Activated naive CD8-positive, alpha-beta T cell treated with anti-CD3 and anti-CD28 coated beads, Interleukin-2, amount 10 ng/mL, durations not matched to agents 7 days and 5 days (primary cell): Measurements from ENCODE around the gene MBD3L1. TPM values are rescaled to one million over a fixed set of nuclear protein-coding genes. Genes with fewer than 3 reads are reported as not detected.

Experiments
- ATAC-seq: fragments of 150-1000 bp; cut with Tn5 transposase; one replicate; pipeline ENCODE4 v1.10.0; 2021; ENCODE audit warnings: low read depth, moderate library complexity
- POLR2A ChIA-PET: fragments of 350-600 bp; sonication (Branson Sonifier 250); formaldehyde crosslinking; loops from one replicate; lab custom pipeline; 2021; ENCODE audit warnings: antibody characterized with exemption; lab: Charles Lee
- DNase-seq: peaks from one replicate; pipeline ENCODE4 v3.0.0; 2021
- H3K27ac Mint-ChIP-seq: one replicate; pipeline ENCODE4 v1.8.0; 2022; ENCODE audit warnings: mild to moderate bottlenecking, mixed read lengths
- H3K27me3 Mint-ChIP-seq: one replicate; pipeline ENCODE4 v1.8.0; 2022; ENCODE audit warnings: mild to moderate bottlenecking, moderate library complexity, mixed read lengths
- H3K36me3 Mint-ChIP-seq: one replicate; pipeline ENCODE4 v1.8.0; 2021; ENCODE audit warnings: mild to moderate bottlenecking, mixed read lengths
- H3K4me1 Mint-ChIP-seq: one replicate; pipeline ENCODE4 v1.8.0; 2021; ENCODE audit warnings: mixed read lengths
- H3K4me3 Mint-ChIP-seq: one replicate; pipeline ENCODE4 v1.8.0; 2022; ENCODE audit warnings: mild to moderate bottlenecking, moderate library complexity, mixed read lengths
- H3K9me3 Mint-ChIP-seq: one replicate; pipeline ENCODE4 v1.8.0; 2021; ENCODE audit warnings: mixed read lengths
- total RNA-seq, 2 experiments: library from RNA; stranded (reverse); gene quantifications; one replicate each; pipeline ENCODE4 v1.2.3, GENCODE V29; 2021

MBD3L1 gene
- total RNA-seq, 2 experiments from 2014 or later, result not detected

GRCh38 chr19:8835877-8836276 lies 3.7 kb downstream of the MBD3L1 start:
- Mint-ChIP-seq H3K36me3 (no peaks in the 10 kb centered on the region), H3K27ac (no peak overlapping the region), H3K27me3 (peaks cover 5% of the 10 kb centered on the region), H3K4me1 (peaks cover 18% of the 10 kb centered on the region), H3K9me3 (no peaks in the 10 kb centered on the region), H3K4me3 (no peak overlapping the region)
- POLR2A ChIA-PET, result no interaction called here
- DNase-seq (no peak), ATAC-seq (no peak)

- Mint-ChIP-seq H3K27me3 (peaks cover 2% of the 10 kb centered on the region), H3K27ac (no peak overlapping the region), H3K36me3 (no peaks in the 10 kb centered on the region), H3K4me3 (no peak overlapping the region), H3K9me3 (no peaks in the 10 kb centered on the region), H3K4me1 (no peaks in the 10 kb centered on the region)
- no peak for DNase-seq
- POLR2A ChIA-PET, result no interaction called here
- ATAC-seq, result no peak
Measured at GRCh38 chr19:8840708-8841107, 8.5 kb downstream of the MBD3L1 start.

GRCh38 chr19:8846819-8847218 lies 14.6 kb downstream of the MBD3L1 start:
- Mint-ChIP-seq H3K27ac (no peak overlapping the region), H3K36me3 (no peaks in the 10 kb centered on the region), H3K9me3 (peaks cover 6% of the 10 kb centered on the region), H3K4me1 (no peaks in the 10 kb centered on the region), H3K27me3 (no peaks in the 10 kb centered on the region), H3K4me3 (no peak overlapping the region)
- DNase-seq (no peak), ATAC-seq (no peak)
- POLR2A ChIA-PET, result no interaction called here

- DNase-seq (no peak), ATAC-seq (no peak)
- Mint-ChIP-seq H3K4me1 (no peaks in the 10 kb centered on the region), H3K36me3 (no peaks in the 10 kb centered on the region), H3K4me3 (no peak overlapping the region), H3K27me3 (no peaks in the 10 kb centered on the region), H3K27ac (no peak overlapping the region), H3K9me3 (peaks cover 9% of the 10 kb centered on the region)
- POLR2A ChIA-PET, result no interaction called here
Measured at GRCh38 chr19:8849232-8849631, 17.1 kb downstream of the MBD3L1 start.

- ATAC-seq (no peak), DNase-seq (no peak)
- H3K9me3 Mint-ChIP-seq, result peaks cover 9% of the 10 kb centered on the region
- no peaks in the 10 kb centered on the region for H3K36me3 Mint-ChIP-seq
- no peak overlapping the region for H3K4me3 Mint-ChIP-seq
- H3K27me3 Mint-ChIP-seq, result no peaks in the 10 kb centered on the region
- no peak overlapping the region for H3K27ac Mint-ChIP-seq
- H3K4me1 Mint-ChIP-seq, result no peaks in the 10 kb centered on the region
- POLR2A ChIA-PET, result no interaction called here
Measured at GRCh38 chr19:8850488-8850887, 18.3 kb downstream of the MBD3L1 start.

- no peaks in the 10 kb centered on the region for H3K4me1 Mint-ChIP-seq
- no peaks in the 10 kb centered on the region for H3K36me3 Mint-ChIP-seq
Measured at GRCh38 chr19:8858260-8858659, 26.1 kb downstream of the MBD3L1 start.

GRCh38 chr19:8866344-8866743 lies 34.2 kb downstream of the MBD3L1 start:
- POLR2A ChIA-PET, result no interaction called here
- H3K27me3 Mint-ChIP-seq, result no peaks in the 10 kb centered on the region
- H3K36me3 Mint-ChIP-seq, result no peaks in the 10 kb centered on the region
- DNase-seq, result no peak
- H3K4me1 Mint-ChIP-seq, result no peaks in the 10 kb centered on the region
- ATAC-seq, result no peak
- no peak overlapping the region for H3K4me3 Mint-ChIP-seq
- H3K27ac Mint-ChIP-seq, result no peak overlapping the region
- no peaks in the 10 kb centered on the region for H3K9me3 Mint-ChIP-seq

More at GRCh38 chr19:8858260-8858659, 26.1 kb downstream of the MBD3L1 start:
- Mint-ChIP-seq H3K27me3 (peaks cover 8% of the 10 kb centered on the region), H3K9me3 (peaks cover 5% of the 10 kb centered on the region), H3K27ac (no peak overlapping the region), H3K4me3 (no peak overlapping the region)
- POLR2A ChIA-PET, result no interaction called here
- DNase-seq (no peak), ATAC-seq (no peak)

- no peaks in the 10 kb centered on the region for H3K4me1 Mint-ChIP-seq
- peaks cover 18% of the 10 kb centered on the region for H3K9me3 Mint-ChIP-seq
- no peaks in the 10 kb centered on the region for H3K27me3 Mint-ChIP-seq
- H3K36me3 Mint-ChIP-seq, result peaks cover 2% of the 10 kb centered on the region
- ATAC-seq, result no peak
- POLR2A ChIA-PET, result no interaction called here
- DNase-seq, result no peak
- H3K27ac Mint-ChIP-seq, result no peak overlapping the region
- H3K4me3 Mint-ChIP-seq, result no peak overlapping the region
Measured at GRCh38 chr19:8877854-8878705, 45.9 kb downstream of the MBD3L1 start.

GRCh38 chr19:8880868-8881488 lies 48.8 kb downstream of the MBD3L1 start:
- H3K4me3 Mint-ChIP-seq, result no peak overlapping the region
- peaks cover 2% of the 10 kb centered on the region for H3K36me3 Mint-ChIP-seq
- H3K27me3 Mint-ChIP-seq, result no peaks in the 10 kb centered on the region
- DNase-seq (no peak), ATAC-seq (no peak)
- H3K4me1 Mint-ChIP-seq, result no peaks in the 10 kb centered on the region
- no peak overlapping the region for H3K27ac Mint-ChIP-seq
- POLR2A ChIA-PET, result no interaction called here
- H3K9me3 Mint-ChIP-seq, result peaks cover 18% of the 10 kb centered on the region

- H3K36me3 Mint-ChIP-seq, result peaks cover 2% of the 10 kb centered on the region
Measured at GRCh38 chr19:8881512-8881911, 49.3 kb downstream of the MBD3L1 start.

GRCh38 chr19:8884416-8884815 lies 52.2 kb downstream of the MBD3L1 start:
- H3K27ac Mint-ChIP-seq, result no peak overlapping the region
- H3K27me3 Mint-ChIP-seq, result no peaks in the 10 kb centered on the region
- no peak overlapping the region for H3K4me3 Mint-ChIP-seq
- peaks cover 5% of the 10 kb centered on the region for H3K9me3 Mint-ChIP-seq
- POLR2A ChIA-PET, result no interaction called here
- ATAC-seq (no peak), DNase-seq (no peak)
- H3K36me3 Mint-ChIP-seq, result no peaks in the 10 kb centered on the region
- no peaks in the 10 kb centered on the region for H3K4me1 Mint-ChIP-seq

More at GRCh38 chr19:8881512-8881911, 49.3 kb downstream of the MBD3L1 start:
- no peaks in the 10 kb centered on the region for H3K4me1 Mint-ChIP-seq
- no peaks in the 10 kb centered on the region for H3K27me3 Mint-ChIP-seq
- H3K4me3 Mint-ChIP-seq, result no peak overlapping the region
- DNase-seq (no peak), ATAC-seq (no peak)
- POLR2A ChIA-PET, result no interaction called here
- no peak overlapping the region for H3K27ac Mint-ChIP-seq
- peaks cover 18% of the 10 kb centered on the region for H3K9me3 Mint-ChIP-seq

- DNase-seq (no peak), ATAC-seq (no peak)
- no peaks in the 10 kb centered on the region for H3K9me3 Mint-ChIP-seq
- POLR2A ChIA-PET, result no interaction called here
- no peak overlapping the region for H3K4me3 Mint-ChIP-seq
- no peak overlapping the region for H3K27ac Mint-ChIP-seq
- no peaks in the 10 kb centered on the region for H3K27me3 Mint-ChIP-seq
- no peaks in the 10 kb centered on the region for H3K4me1 Mint-ChIP-seq
- H3K36me3 Mint-ChIP-seq, result no peaks in the 10 kb centered on the region
Measured at GRCh38 chr19:8887364-8887763, 55.2 kb downstream of the MBD3L1 start.

GRCh38 chr19:8890260-8890659 lies 58.1 kb downstream of the MBD3L1 start:
- no peak overlapping the region for H3K4me3 Mint-ChIP-seq
- no peak overlapping the region for H3K27ac Mint-ChIP-seq
- DNase-seq (no peak), ATAC-seq (no peak)
- POLR2A ChIA-PET, result no interaction called here
- H3K36me3 Mint-ChIP-seq, result no peaks in the 10 kb centered on the region
- no peaks in the 10 kb centered on the region for H3K9me3 Mint-ChIP-seq
- H3K27me3 Mint-ChIP-seq, result no peaks in the 10 kb centered on the region
- no peaks in the 10 kb centered on the region for H3K4me1 Mint-ChIP-seq
